HCT116 (cell line): ENCODE data around the gene DGKB.

Experiments used
- CTCF ChIP-seq, 3 experiments: fragments of 200-600 bp in 1 of 3; sonication (generic) in 1 of 3; IDR thresholded peaks in 2 of 3; conservative IDR thresholded peaks in 1 of 3; 2 replicates each; pipeline ENCODE4 v1.5.1; 2012 to 2017; ENCODE audit warnings: low read depth in 2 of 3, low read length in 2 of 3, antibody characterized with exemption in 1 of 3, borderline replicate concordance in 1 of 3, control low read depth in 1 of 3, mild to moderate bottlenecking in 1 of 3, mixed read lengths in 1 of 3, mixed run types in 1 of 3, moderate library complexity in 1 of 3; ENCODE audit not compliant: insufficient read depth in 1 of 3
- EZH2 ChIP-seq: fragments of 200-600 bp; sonication (generic); IDR thresholded peaks from 2 replicates; pipeline ENCODE4 v1.6.1; 2017; ENCODE audit warnings: antibody characterized with exemption, mixed run types
- POLR2A ChIP-seq: IDR thresholded peaks from 2 replicates; pipeline ENCODE4 v1.7.0; 2011; ENCODE audit warnings: borderline replicate concordance; ENCODE audit not compliant: insufficient read depth, insufficient read length; ENCODE audit errors: extremely low read depth
- POLR2AphosphoS5 ChIP-seq: IDR thresholded peaks from 2 replicates; pipeline ENCODE4 v1.6.1; 2011; ENCODE audit warnings: mild to moderate bottlenecking, low read depth, low read length, moderate library complexity
- RAD21 ChIP-seq: IDR thresholded peaks from 2 replicates; pipeline ENCODE4 v1.6.1; 2012; ENCODE audit warnings: low read depth, mild to moderate bottlenecking
- TF ChIP-seq, protein P1 (sequence below): IDR thresholded peaks from 2 replicates; pipeline ENCODE4 v1.6.1; 2012

DNA sequence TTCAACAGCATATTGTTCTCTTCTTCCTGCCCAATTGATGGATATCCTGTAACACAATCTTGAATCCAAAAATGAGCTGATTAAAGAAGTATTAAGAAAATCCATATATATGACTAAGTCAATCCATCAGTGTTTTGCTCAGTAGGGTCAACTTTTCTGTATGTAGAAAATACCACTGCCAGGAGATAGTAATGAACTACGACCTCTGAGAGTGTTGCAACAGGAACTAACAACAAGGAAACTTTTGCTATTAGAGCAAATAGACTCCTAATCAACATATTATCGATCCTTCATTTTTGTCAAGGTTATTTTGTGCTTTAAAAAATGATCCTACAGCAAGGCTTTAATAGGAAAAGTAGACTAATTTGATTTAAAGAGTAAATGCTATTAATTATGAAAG is 507.8 kb downstream of the DGKB start:
- TF ChIP-seq, protein P1, sequence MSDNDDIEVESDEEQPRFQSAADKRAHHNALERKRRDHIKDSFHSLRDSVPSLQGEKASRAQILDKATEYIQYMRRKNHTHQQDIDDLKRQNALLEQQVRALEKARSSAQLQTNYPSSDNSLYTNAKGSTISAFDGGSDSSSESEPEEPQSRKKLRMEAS, result no peak
- no peak for TF ChIP-seq CTCF (IDR thresholded peaks at IDR 0.05 in 2 of 3, conservative IDR thresholded peaks at IDR 0.05 in 1 of 3; ENCODE audit: borderline replicate concordance in 1 of 3, insufficient read depth in 1 of 3, low read depth in 2 of 3, low read length in 2 of 3)
- TF ChIP-seq EZH2, result no peak
- TF ChIP-seq RAD21, result no peak
- TF ChIP-seq POLR2AphosphoS5, result no peak
- TF ChIP-seq POLR2A, result no peak
